KMS-11 (cell line): ENCODE results near the gene MAU2.

ENCODE experiments used
- H2AFZ ChIP-seq: fragments of 200-600 bp; sonication (generic); 2 replicates; pipeline ENCODE4 v1.6.1; 2016; ENCODE audit warnings: antibody characterized with exemption, mixed run types, low read depth
- H3K27ac ChIP-seq: fragments of 200-600 bp; sonication (generic); 2 replicates; pipeline ENCODE4 v1.6.1; 2016; ENCODE audit warnings: mild to moderate bottlenecking, mixed run types
- H3K27me3 ChIP-seq: fragments of 200-600 bp; sonication (generic); 2 replicates; pipeline ENCODE4 v1.6.1; 2017; ENCODE audit warnings: mild to moderate bottlenecking, low read depth, mixed run types, moderate library complexity; ENCODE audit not compliant: insufficient read depth
- H3K36me3 ChIP-seq: fragments of 200-600 bp; sonication (generic); 2 replicates; pipeline ENCODE4 v1.6.1; 2017; ENCODE audit warnings: mild to moderate bottlenecking, mixed run types; ENCODE audit not compliant: insufficient read depth
- H3K4me1 ChIP-seq: fragments of 200-600 bp; sonication (generic); 2 replicates; pipeline ENCODE4 v1.6.1; 2016; ENCODE audit warnings: mild to moderate bottlenecking, low read depth, mixed run types; ENCODE audit not compliant: poor library complexity, severe bottlenecking
- H3K4me2 ChIP-seq: fragments of 200-600 bp; sonication (generic); 2 replicates; pipeline ENCODE4 v1.7.0; 2016; ENCODE audit warnings: mild to moderate bottlenecking, mixed run types
- H3K4me3 ChIP-seq: fragments of 200-600 bp; sonication (generic); IDR thresholded peaks from 2 replicates; pipeline ENCODE4 v1.6.1; 2017; ENCODE audit warnings: low read depth, low read length, mixed read lengths; ENCODE audit not compliant: insufficient read depth
- H3K79me2 ChIP-seq: fragments of 200-600 bp; sonication (generic); 2 replicates; pipeline ENCODE4 v1.6.1; 2016; ENCODE audit warnings: low read depth, mixed run types; ENCODE audit not compliant: insufficient read depth
- H3K9ac ChIP-seq: fragments of 200-600 bp; sonication (generic); 2 replicates; pipeline ENCODE4 v1.6.1; 2016; ENCODE audit warnings: mild to moderate bottlenecking, mixed run types
- H4K20me1 ChIP-seq: fragments of 200-600 bp; sonication (generic); 2 replicates; pipeline ENCODE4 v1.6.1; 2016; ENCODE audit warnings: mild to moderate bottlenecking, mixed run types; ENCODE audit not compliant: insufficient read depth
- CTCF ChIP-seq: fragments of 200-600 bp; sonication (generic); conservative IDR thresholded peaks from 2 replicates; pipeline ENCODE4 v1.6.1; 2017; ENCODE audit warnings: low read depth, mild to moderate bottlenecking, antibody characterized with exemption, low read length, moderate library complexity, mixed read lengths

The MAU2 gene

GRCh38 chr19:19316082-19316481, 4.5 kb upstream of the MAU2 start:
- H2AFZ ChIP-seq, result no peak overlapping the region
- no peaks in the 10 kb centered on the region; the same call in 1 of the 2 replicates for H3K36me3 ChIP-seq

GRCh38 chr19:19319732-19320360, 783 bp upstream of the MAU2 start:
- peak overlapping the region; percentile 96 for H3K4me2 ChIP-seq
- peak overlapping the region; percentile 68 for H2AFZ ChIP-seq
- H3K4me1 ChIP-seq, result peaks cover 19% of the 10 kb centered on the region
- H3K27ac ChIP-seq, result peak overlapping the region; percentile 65
- no peaks in the 10 kb centered on the region for H4K20me1 ChIP-seq
- no peaks in the 10 kb centered on the region; the same call in 1 of the 2 replicates for H3K36me3 ChIP-seq
- TF ChIP-seq CTCF, result no peak
- H3K27me3 ChIP-seq, result no peaks in the 10 kb centered on the region
- peaks cover 64% of the 10 kb centered on the region for H3K79me2 ChIP-seq
- peak overlapping the region; percentile 94 for H3K9ac ChIP-seq
- H3K4me3 ChIP-seq, result no peak overlapping the region

More at GRCh38 chr19:19316082-19316481, 4.5 kb upstream of the MAU2 start:
- TF ChIP-seq CTCF, result no peak
- Histone ChIP-seq H3K79me2 (peaks cover 29% of the 10 kb centered on the region), H3K4me1 (peaks cover 7% of the 10 kb centered on the region), H3K9ac (no peak overlapping the region), H4K20me1 (no peaks in the 10 kb centered on the region), H3K4me2 (no peak overlapping the region), H3K4me3 (no peak overlapping the region), H3K27ac (no peak overlapping the region), H3K27me3 (no peaks in the 10 kb centered on the region)

GRCh38 chr19:19321141-19321577, 530 bp downstream of the MAU2 start:
- Histone ChIP-seq H2AFZ (peak overlapping the region; percentile 68), H3K36me3 (no peaks in the 10 kb centered on the region; the same call in 1 of the 2 replicates), H3K4me1 (peaks cover 19% of the 10 kb centered on the region), H3K27ac (peak overlapping the region; percentile 65), H3K27me3 (no peaks in the 10 kb centered on the region), H3K4me3 (no peak overlapping the region), H3K79me2 (peaks cover 76% of the 10 kb centered on the region), H4K20me1 (no peaks in the 10 kb centered on the region), H3K4me2 (peak overlapping the region; percentile 96), H3K9ac (peak overlapping the region; percentile 94)
- TF ChIP-seq CTCF, result no peak

GRCh38 chr19:19324059-19324770, 3.6 kb downstream of the MAU2 start:
- Histone ChIP-seq H3K27ac (no peak overlapping the region), H2AFZ (no peak overlapping the region), H3K4me1 (peaks cover 15% of the 10 kb centered on the region), H3K4me3 (no peak overlapping the region), H3K27me3 (no peaks in the 10 kb centered on the region), H3K79me2 (peaks cover 62% of the 10 kb centered on the region), H3K4me2 (no peak overlapping the region), H4K20me1 (no peaks in the 10 kb centered on the region), H3K9ac (no peak overlapping the region), H3K36me3 (no peaks in the 10 kb centered on the region)
- TF ChIP-seq CTCF, result no peak
